Astrocyte (in vitro differentiated cells and primary cell): Measurements from ENCODE around the gene UCHL3. TPM values are rescaled to one million over a fixed set of nuclear protein-coding genes. Genes with fewer than 3 reads are reported as not detected.
"Not testable (repeated sequence)": the region's sequence is repeated elsewhere in the genome, so short reads cannot be mapped to it uniquely, and the experiment has no call there.

Experiments
- DNase-seq: peaks from one replicate; pipeline ENCODE4 v3.0.0-alpha.2; 2010; ENCODE audit warnings: low read depth
- FAIRE-seq: peaks from 2 replicates; lab custom pipeline; 2011; peaks lifted over from hg19 to GRCh38; lab: Jason Lieb, UNC
- H2AFZ ChIP-seq: 2 replicates; pipeline ENCODE4 v1.6.0; 2012; ENCODE audit warnings: low read depth, low read length, inconsistent platforms
- H3K27ac ChIP-seq: 2 replicates; pipeline ENCODE4 v1.5.1; 2011; ENCODE audit warnings: low read depth, low read length, inconsistent platforms
- H3K27me3 ChIP-seq: 2 replicates; pipeline ENCODE4 v1.6.0; 2011; ENCODE audit warnings: low read length, inconsistent platforms; ENCODE audit not compliant: insufficient read depth
- H3K36me3 ChIP-seq: 2 replicates; pipeline ENCODE4 v1.5.1; 2011; ENCODE audit warnings: low read length, inconsistent platforms; ENCODE audit not compliant: insufficient read depth
- H3K4me1 ChIP-seq: 2 replicates; pipeline ENCODE4 v1.5.1; 2011; ENCODE audit warnings: low read length, inconsistent platforms; ENCODE audit not compliant: insufficient read depth
- H3K4me2 ChIP-seq: 2 replicates; pipeline ENCODE4 v1.6.0; 2012; ENCODE audit warnings: low read length, inconsistent platforms
- H3K4me3 ChIP-seq: 2 replicates; pipeline ENCODE4 v1.5.1; 2011; ENCODE audit warnings: low read depth, mild to moderate bottlenecking, low read length, inconsistent platforms; ENCODE audit not compliant: insufficient read depth
- H3K79me2 ChIP-seq: 2 replicates; pipeline ENCODE4 v1.6.0; 2012; ENCODE audit warnings: mild to moderate bottlenecking, low read length, inconsistent platforms; ENCODE audit not compliant: insufficient read depth
- H3K9ac ChIP-seq: 2 replicates; pipeline ENCODE4 v1.6.0; 2012; ENCODE audit warnings: mild to moderate bottlenecking, low read length, inconsistent platforms
- H3K9me3 ChIP-seq: 2 replicates; pipeline ENCODE4 v1.5.1; 2012; ENCODE audit warnings: low read depth, mild to moderate bottlenecking, low read length, inconsistent platforms; ENCODE audit not compliant: insufficient read depth
- H4K20me1 ChIP-seq: 2 replicates; pipeline ENCODE4 v1.6.0; 2012; ENCODE audit warnings: low read length, inconsistent platforms; ENCODE audit not compliant: insufficient read depth
- H3K27ac Mint-ChIP-seq: one replicate; pipeline ENCODE4 v1.8.0; 2021; ENCODE audit warnings: mild to moderate bottlenecking, mixed read lengths; ENCODE audit not compliant: unreplicated experiment
- H3K27me3 Mint-ChIP-seq: one replicate; pipeline ENCODE4 v1.8.0; 2021; ENCODE audit warnings: low read depth, mixed read lengths; ENCODE audit not compliant: unreplicated experiment
- H3K36me3 Mint-ChIP-seq: one replicate; pipeline ENCODE4 v1.8.0; 2021; ENCODE audit warnings: low read depth, mixed read lengths; ENCODE audit not compliant: unreplicated experiment
- H3K4me1 Mint-ChIP-seq: one replicate; pipeline ENCODE4 v1.8.0; 2021; ENCODE audit warnings: low read depth, mixed read lengths; ENCODE audit not compliant: unreplicated experiment
- H3K4me3 Mint-ChIP-seq: one replicate; pipeline ENCODE4 v1.8.0; 2021; ENCODE audit warnings: mild to moderate bottlenecking, moderate library complexity, mixed read lengths; ENCODE audit not compliant: unreplicated experiment
- H3K9me3 Mint-ChIP-seq: one replicate; pipeline ENCODE4 v1.8.0; 2021; ENCODE audit warnings: mild to moderate bottlenecking, mixed read lengths; ENCODE audit not compliant: unreplicated experiment
- EZH2 ChIP-seq: IDR thresholded peaks from 2 replicates; pipeline ENCODE4 v1.6.1; 2012; ENCODE audit warnings: mild to moderate bottlenecking, low read length, inconsistent platforms; ENCODE audit not compliant: insufficient read depth
- total RNA-seq: library from RNA; stranded (reverse); gene quantifications from 2 replicates; pipeline ENCODE4 v1.2.1, GENCODE V29; 2021
- TF ChIP-seq, protein P1 (sequence below): IDR thresholded peaks from 2 replicates; pipeline ENCODE4 v1.5.1; 2011; ENCODE audit warnings: low read depth, mild to moderate bottlenecking, inconsistent platforms, low read length, moderate library complexity; ENCODE audit not compliant: insufficient read depth

UCHL3 gene
- total RNA-seq, 1 donor from 2014 or later, result 59.2 TPM

DNA sequence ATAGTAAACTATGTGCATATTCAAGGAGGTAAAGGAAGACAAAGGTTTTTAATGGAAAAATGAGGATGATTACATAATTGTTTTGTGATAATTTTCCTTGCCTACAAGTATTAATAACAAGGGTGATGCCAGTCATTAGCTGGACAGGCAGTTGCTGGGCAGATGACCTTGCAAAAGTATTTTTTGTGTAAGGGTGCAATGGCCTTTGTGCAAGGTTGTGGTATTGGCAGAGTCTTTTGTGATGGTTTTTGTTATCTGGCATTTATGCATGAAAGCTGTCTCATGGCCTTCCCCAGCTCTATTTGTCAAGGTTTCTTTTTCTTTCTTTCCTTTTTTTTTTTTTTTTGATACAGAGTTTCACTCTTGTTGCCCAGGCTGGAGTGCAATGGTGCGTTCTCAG lies 7.6 kb upstream of the UCHL3 start:
- H3K4me2 ChIP-seq, result no peak overlapping the region
- no peaks in the 10 kb centered on the region for H3K9me3 ChIP-seq
- peaks cover 7% of the 10 kb centered on the region for H3K79me2 ChIP-seq
- H3K27me3 ChIP-seq, result no peaks in the 10 kb centered on the region
- no peak overlapping the region for H3K4me3 ChIP-seq
- TF ChIP-seq, protein P1, sequence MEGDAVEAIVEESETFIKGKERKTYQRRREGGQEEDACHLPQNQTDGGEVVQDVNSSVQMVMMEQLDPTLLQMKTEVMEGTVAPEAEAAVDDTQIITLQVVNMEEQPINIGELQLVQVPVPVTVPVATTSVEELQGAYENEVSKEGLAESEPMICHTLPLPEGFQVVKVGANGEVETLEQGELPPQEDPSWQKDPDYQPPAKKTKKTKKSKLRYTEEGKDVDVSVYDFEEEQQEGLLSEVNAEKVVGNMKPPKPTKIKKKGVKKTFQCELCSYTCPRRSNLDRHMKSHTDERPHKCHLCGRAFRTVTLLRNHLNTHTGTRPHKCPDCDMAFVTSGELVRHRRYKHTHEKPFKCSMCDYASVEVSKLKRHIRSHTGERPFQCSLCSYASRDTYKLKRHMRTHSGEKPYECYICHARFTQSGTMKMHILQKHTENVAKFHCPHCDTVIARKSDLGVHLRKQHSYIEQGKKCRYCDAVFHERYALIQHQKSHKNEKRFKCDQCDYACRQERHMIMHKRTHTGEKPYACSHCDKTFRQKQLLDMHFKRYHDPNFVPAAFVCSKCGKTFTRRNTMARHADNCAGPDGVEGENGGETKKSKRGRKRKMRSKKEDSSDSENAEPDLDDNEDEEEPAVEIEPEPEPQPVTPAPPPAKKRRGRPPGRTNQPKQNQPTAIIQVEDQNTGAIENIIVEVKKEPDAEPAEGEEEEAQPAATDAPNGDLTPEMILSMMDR, result no peak
- no peak for TF ChIP-seq EZH2
- FAIRE-seq (no peak), DNase-seq (no peak)
- no peaks in the 10 kb centered on the region for H3K36me3 ChIP-seq
- no peak overlapping the region for H2AFZ ChIP-seq
- no peak overlapping the region for H3K9ac ChIP-seq
- H3K4me1 ChIP-seq, result no peaks in the 10 kb centered on the region
- H3K27ac ChIP-seq, result no peak overlapping the region
- H3K9me3 Mint-ChIP-seq, result no peaks in the 10 kb centered on the region
- H3K27ac Mint-ChIP-seq, result no peak overlapping the region
- no peak overlapping the region for H3K4me3 Mint-ChIP-seq
- H3K27me3 Mint-ChIP-seq, result no peaks in the 10 kb centered on the region
- peaks cover 5% of the 10 kb centered on the region for H3K4me1 Mint-ChIP-seq
- H4K20me1 ChIP-seq, result no peaks in the 10 kb centered on the region
- H3K36me3 Mint-ChIP-seq, result no peaks in the 10 kb centered on the region

DNA sequence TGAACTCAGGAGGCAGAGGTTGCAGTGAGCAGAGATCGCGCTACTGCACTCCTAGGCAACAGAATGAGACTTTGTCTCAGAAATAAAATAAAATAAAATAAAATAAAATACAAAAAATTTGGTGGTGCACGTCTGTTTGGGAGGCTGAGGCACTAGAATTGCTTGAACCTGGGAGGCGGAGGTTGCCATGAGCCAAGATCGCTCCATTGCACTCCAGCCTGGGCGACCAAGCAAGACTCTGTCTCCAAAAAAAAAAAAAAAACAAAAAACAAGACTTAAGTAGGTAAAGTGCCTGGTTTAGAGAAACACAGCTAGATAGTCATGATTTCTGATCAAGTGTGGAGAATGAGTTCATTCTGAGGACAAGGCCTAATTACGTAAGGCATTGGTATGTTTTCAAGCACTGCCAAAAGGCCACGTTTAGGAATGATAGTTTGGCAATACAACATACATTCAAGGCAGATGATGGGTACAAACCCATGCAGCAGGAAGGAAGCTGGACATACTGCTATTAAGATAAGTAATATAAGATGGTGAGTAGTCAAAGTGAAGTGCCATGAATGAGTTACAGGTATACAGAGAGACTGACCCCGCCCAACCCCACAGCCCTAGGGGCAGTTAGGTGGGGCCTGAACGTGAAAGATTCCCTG lies 4.8 kb upstream of the UCHL3 start:
- no peak overlapping the region for H3K27ac Mint-ChIP-seq
- Histone ChIP-seq H3K9me3 (no peaks in the 10 kb centered on the region), H3K79me2 (peaks cover 2% of the 10 kb centered on the region), H3K9ac (no peak overlapping the region), H3K27ac (no peak overlapping the region), H2AFZ (no peak overlapping the region), H3K4me3 (no peak overlapping the region), H3K36me3 (no peaks in the 10 kb centered on the region), H3K27me3 (no peaks in the 10 kb centered on the region), H3K4me1 (no peaks in the 10 kb centered on the region), H4K20me1 (no peaks in the 10 kb centered on the region), H3K4me2 (no peak overlapping the region)
- no peaks in the 10 kb centered on the region for H3K27me3 Mint-ChIP-seq
- peaks cover 4% of the 10 kb centered on the region for H3K4me1 Mint-ChIP-seq
- H3K9me3 Mint-ChIP-seq, result no peaks in the 10 kb centered on the region
- no peak overlapping the region for H3K4me3 Mint-ChIP-seq
- TF ChIP-seq EZH2, result no peak
- TF ChIP-seq, protein P1, result no peak
- FAIRE-seq, result no peak
- H3K36me3 Mint-ChIP-seq, result no peaks in the 10 kb centered on the region
- DNase-seq, result peak; percentile 83

DNA sequence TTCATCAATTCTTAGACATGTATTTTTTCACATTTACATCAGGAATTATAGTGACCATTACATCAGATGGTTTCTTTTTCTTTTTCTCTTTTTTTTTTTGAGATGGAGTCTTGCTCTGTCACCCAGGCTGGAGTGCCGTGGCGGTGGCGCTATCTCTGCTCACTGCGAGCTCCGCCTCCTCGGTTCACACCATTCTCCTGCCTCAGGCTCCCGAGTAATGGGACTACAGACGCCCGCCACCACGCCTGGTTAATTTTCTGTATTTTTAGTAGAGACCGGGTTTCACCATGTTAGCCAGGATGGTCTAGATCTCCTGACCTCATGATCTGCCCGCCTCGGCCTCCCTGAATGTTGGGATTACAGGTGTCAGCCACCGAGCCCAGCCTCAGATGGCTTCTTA lies 4.2 kb upstream of the UCHL3 start:
- not testable (repeated sequence) for H3K27ac ChIP-seq, H3K4me1 ChIP-seq, H3K9me3 ChIP-seq, H3K9me3 Mint-ChIP-seq, H3K36me3 Mint-ChIP-seq, H3K27me3 ChIP-seq, H2AFZ ChIP-seq, H3K4me3 Mint-ChIP-seq, H3K27me3 Mint-ChIP-seq, H3K36me3 ChIP-seq, H3K4me1 Mint-ChIP-seq, H3K4me2 ChIP-seq, H3K4me3 ChIP-seq, H3K9ac ChIP-seq, H4K20me1 ChIP-seq, H3K79me2 ChIP-seq, H3K27ac Mint-ChIP-seq, DNase-seq, FAIRE-seq
